SK-N-SH (cell line): ENCODE data around the gene DNAH11. TPM values are rescaled to one million over a fixed set of nuclear protein-coding genes. Genes with fewer than 3 reads are reported as not detected.

Experiments
- CTCF ChIA-PET: fragments of 300-600, 350-600 bp; formaldehyde crosslinking; extraction: SDS; loops from one replicate; lab custom pipeline; 2021; lab: Yijun Ruan, JAX
- POLR2A ChIA-PET: fragments of 350-600 bp; sonication (Branson Sonifier 250); formaldehyde crosslinking; extraction: SDS; loops from one replicate; lab custom pipeline; 2020; ENCODE audit warnings: antibody characterized with exemption, inconsistent platforms; lab: Yijun Ruan, JAX
- DNase-seq: peaks from one replicate; pipeline ENCODE4 v3.0.0; 2012
- H2AFZ ChIP-seq: fragments of 200-600 bp; sonication (generic); 2 replicates; pipeline ENCODE4 v1.8.1; 2016; ENCODE audit warnings: antibody characterized with exemption, mild to moderate bottlenecking, low read depth
- H3F3A ChIP-seq: fragments of 200-600 bp; sonication (generic); replicated peaks from 2 replicates; pipeline ENCODE3; 2016; ENCODE audit warnings: antibody characterized with exemption, mild to moderate bottlenecking; ENCODE audit not compliant: insufficient read depth
- H3K27ac ChIP-seq, 2 experiments: fragments of 200-500 bp in 1 of 2; fragments of 200-600 bp in 1 of 2; sonication (Bioruptor generic) in 1 of 2; sonication (generic), shearing (Covaris generic) in 1 of 2; 2 replicates each; pipeline versions ENCODE4 v1.5.1 to v1.6.1; 2014 to 2016; ENCODE audit warnings: low read depth in 2 of 2, inconsistent platforms in 1 of 2, low read length in 1 of 2, mild to moderate bottlenecking in 1 of 2, mixed read lengths in 1 of 2
- H3K27me3 ChIP-seq: fragments of 200-600 bp; sonication (generic), shearing (Covaris generic); 2 replicates; pipeline ENCODE4 v1.6.1; 2016; ENCODE audit warnings: mixed run types; ENCODE audit not compliant: insufficient read depth
- H3K36me3 ChIP-seq, 2 experiments: fragments of 200-500 bp in 1 of 2; fragments of 200-600 bp in 1 of 2; sonication (Bioruptor generic) in 1 of 2; sonication (generic) in 1 of 2; replicated peaks in 1 of 2; 2 replicates each; pipeline versions ENCODE3 to v1.5.1; 2014 to 2016; ENCODE audit warnings: low read length in 1 of 2, mild to moderate bottlenecking in 1 of 2; ENCODE audit not compliant: insufficient read depth in 2 of 2, control insufficient read depth in 1 of 2
- H3K4me1 ChIP-seq, 2 experiments: fragments of 200-500 bp in 1 of 2; fragments of 200-600 bp in 1 of 2; sonication (Bioruptor generic) in 1 of 2; sonication (generic), shearing (Covaris generic) in 1 of 2; 2 replicates each; pipeline versions ENCODE4 v1.5.1 to v1.6.1; 2014 to 2016; ENCODE audit warnings: low read depth in 1 of 2, low read length in 1 of 2, mixed run types in 1 of 2; ENCODE audit not compliant: insufficient read depth in 2 of 2, control insufficient read depth in 1 of 2
- H3K4me2 ChIP-seq: fragments of 200-600 bp; sonication (generic), shearing (Covaris generic); 2 replicates; pipeline ENCODE4 v1.6.1; 2017; ENCODE audit warnings: mixed run types
- H3K4me3 ChIP-seq, 2 experiments: fragments of 200-500 bp in 1 of 2; fragments of 200-600 bp in 1 of 2; sonication (Bioruptor generic) in 1 of 2; sonication (generic), shearing (Covaris generic) in 1 of 2; 2 replicates each; pipeline versions ENCODE4 v1.5.1 to v1.8.1; 2014 to 2016; ENCODE audit warnings: low read depth in 2 of 2, inconsistent platforms in 1 of 2, low read length in 1 of 2, mild to moderate bottlenecking in 1 of 2, mixed read lengths in 1 of 2, moderate library complexity in 1 of 2
- H3K79me2 ChIP-seq: fragments of 200-600 bp; sonication (generic); 2 replicates; pipeline ENCODE4 v1.8.1; 2017; ENCODE audit warnings: mild to moderate bottlenecking; ENCODE audit not compliant: insufficient read depth
- H3K9ac ChIP-seq: fragments of 200-600 bp; sonication (generic); 2 replicates; pipeline ENCODE4 v1.6.1; 2017; ENCODE audit warnings: mixed run types
- H3K9me2 ChIP-seq: fragments of 200-600 bp; sonication (generic); 2 replicates; pipeline ENCODE4 v1.6.1; 2017; ENCODE audit warnings: mixed run types
- H3K9me3 ChIP-seq: fragments of 200-600 bp; sonication (generic); 2 replicates; pipeline ENCODE4 v1.6.1; 2017; ENCODE audit warnings: mixed run types, mild to moderate bottlenecking, moderate library complexity
- H4K20me1 ChIP-seq: fragments of 200-600 bp; sonication (generic); 2 replicates; pipeline ENCODE4 v1.6.1; 2017; ENCODE audit warnings: mild to moderate bottlenecking, mixed run types; ENCODE audit not compliant: insufficient read depth
- CHD2 ChIP-seq: fragments of 150-350 bp; IDR thresholded peaks from 2 replicates; pipeline ENCODE4 v1.6.1; 2018; ENCODE audit warnings: low read length; ENCODE audit not compliant: partially characterized antibody
- EP300 ChIP-seq, 2 experiments: IDR thresholded peaks; 2 replicates each; pipeline versions ENCODE4 v1.4.0 to v1.6.1; 2012; ENCODE audit warnings: borderline replicate concordance in 1 of 2, low read depth in 1 of 2, low read length in 1 of 2
- FOSL2 ChIP-seq: IDR thresholded peaks from 2 replicates; pipeline ENCODE4 v1.4.0; 2012; ENCODE audit warnings: low read depth, mild to moderate bottlenecking, moderate library complexity, borderline replicate concordance
- FOXJ3 ChIP-seq: sonication (generic); formaldehyde crosslinking; IDR thresholded peaks from 2 replicates; pipeline ENCODE4 v1.5.1; 2020; ENCODE audit warnings: mild to moderate bottlenecking, missing genetic modification reagents
- GATA2 ChIP-seq: sonication (generic); formaldehyde crosslinking; IDR thresholded peaks from 2 replicates; pipeline ENCODE4 v1.5.0; 2020; ENCODE audit warnings: mild to moderate bottlenecking, missing genetic modification reagents
- JUND ChIP-seq: IDR thresholded peaks from 2 replicates; pipeline ENCODE4 v1.4.0; 2012
- NFIC ChIP-seq: IDR thresholded peaks from 2 replicates; pipeline ENCODE4 v1.4.0; 2012; ENCODE audit warnings: borderline replicate concordance
- NRF1 ChIP-seq: IDR thresholded peaks from 2 replicates; pipeline ENCODE4 v1.6.1; 2012; ENCODE audit warnings: low read depth, mild to moderate bottlenecking, low read length
- PBX3 ChIP-seq: IDR thresholded peaks from 2 replicates; pipeline ENCODE4; 2012
- POLR2AphosphoS5 ChIP-seq: IDR thresholded peaks from 2 replicates; pipeline ENCODE4 v1.6.1; 2012; ENCODE audit warnings: low read depth, low read length
- RAD21 ChIP-seq: IDR thresholded peaks from 2 replicates; pipeline ENCODE4 v1.6.1; 2012; ENCODE audit warnings: mild to moderate bottlenecking, low read length
- RCOR1 ChIP-seq: fragments of 150-350 bp; IDR thresholded peaks from 2 replicates; pipeline ENCODE4 v1.6.1; 2017; ENCODE audit warnings: antibody characterized with exemption, low read length
- RFX5 ChIP-seq: IDR thresholded peaks from 2 replicates; pipeline ENCODE4 v1.6.1; 2012; ENCODE audit warnings: mild to moderate bottlenecking, improper control_type of control experiment, low read length
- RXRA ChIP-seq: IDR thresholded peaks from 2 replicates; pipeline ENCODE4 v1.4.0; 2012; ENCODE audit warnings: low read depth, mild to moderate bottlenecking, borderline replicate concordance
- SIN3A ChIP-seq: IDR thresholded peaks from 2 replicates; pipeline ENCODE4 v1.6.1; 2012; ENCODE audit warnings: low read depth, mild to moderate bottlenecking, low read length, moderate library complexity, borderline replicate concordance
- TAF1 ChIP-seq: IDR thresholded peaks from 2 replicates; pipeline ENCODE4 v1.6.1; 2012; ENCODE audit warnings: low read depth, mild to moderate bottlenecking, low read length, moderate library complexity, borderline replicate concordance
- YY1 ChIP-seq: IDR thresholded peaks from 2 replicates; pipeline ENCODE4 v1.4.0; 2012; ENCODE audit warnings: low read depth, mild to moderate bottlenecking
- WGBS: methylation state at CpG from one replicate; pipeline ENCODE4 v1.1.6; 2017; ENCODE audit warnings: low lambda C conversion rate; 5-methylcytosine and 5-hydroxymethylcytosine counted together
- polyA plus RNA-seq, 3 experiments: library from polyadenylated mRNA; depleted of rRNA; stranded (reverse); fragments of >200 nt; gene quantifications; 2 replicates each; pipeline ENCODE4 v1.2.3, GENCODE V29; 2012
- TF ChIP-seq, protein P1 (sequence below): fragments of 150-350 bp; IDR thresholded peaks from 2 replicates; pipeline ENCODE4 v1.6.1; 2016; ENCODE audit warnings: mild to moderate bottlenecking, low read depth, low read length
- TF ChIP-seq, protein P2 (sequence below): IDR thresholded peaks from 2 replicates; pipeline ENCODE4 v1.6.1; 2012; ENCODE audit warnings: mild to moderate bottlenecking, low read depth, low read length, moderate library complexity
- TF ChIP-seq, protein P3 (sequence below): fragments of 150-350 bp; IDR thresholded peaks from 2 replicates; pipeline ENCODE4 v1.6.1; 2017; ENCODE audit warnings: antibody characterized with exemption, low read length, low read depth, borderline replicate concordance

Gene DNAH11
- polyA plus RNA-seq, 1 of the 3 experiments (the other 2 are of a cell fraction): 0.77 TPM

DNA sequence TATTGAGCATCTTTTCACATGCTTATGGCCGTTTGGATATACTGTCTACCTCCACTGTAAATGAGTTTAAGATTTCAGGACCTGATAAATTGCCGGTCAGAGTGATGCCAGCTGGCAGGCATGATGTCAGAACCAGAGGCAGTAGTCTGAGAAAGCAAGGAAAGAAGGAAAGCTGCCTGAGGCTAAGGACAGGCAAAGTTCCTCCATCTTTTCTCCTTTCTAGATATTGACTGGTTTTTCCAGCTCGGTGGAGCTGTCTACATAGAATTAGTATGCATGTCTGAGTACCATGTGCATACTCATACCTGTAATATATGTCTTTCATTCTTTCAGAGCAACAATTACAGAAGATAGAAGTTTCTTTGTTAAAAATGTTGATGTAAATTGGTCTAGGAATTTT lies 350.6 kb downstream of the DNAH11 start:
- no peak overlapping the region for H3K4me2 ChIP-seq
- no peaks in the 10 kb centered on the region for H3K9me2 ChIP-seq
- no peak overlapping the region for H3K9ac ChIP-seq
- H3K79me2 ChIP-seq: no peaks in the 10 kb centered on the region
- no peaks in the 10 kb centered on the region for H3K27me3 ChIP-seq
- ChIA-PET CTCF (interaction anchor here (0.9 to 1.6 kb wide), 4 partner anchors 10 to 189 kb away, joined by 3 to 4 read pairs (median 3); no protein-coding TSS in a partner anchor), POLR2A (no interaction called here)
- no peaks in the 10 kb centered on the region for H3K4me1 ChIP-seq
- H3F3A ChIP-seq: no peaks in the 10 kb centered on the region
- H3K4me3 ChIP-seq: no peak overlapping the region
- no peak for DNase-seq
- H3K36me3 ChIP-seq: no peaks in the 10 kb centered on the region
- WGBS: 15% methylated on average over 3 of the region's 3 CpGs
- no peak overlapping the region for H2AFZ ChIP-seq
- H3K9me3 ChIP-seq: no peaks in the 10 kb centered on the region
- no peak overlapping the region for H3K27ac ChIP-seq
- no peaks in the 10 kb centered on the region for H4K20me1 ChIP-seq
- TF ChIP-seq POLR2AphosphoS5 (no peak), EP300 (IDR thresholded peaks at IDR 0.05; ENCODE audit: borderline replicate concordance in 1 of 2, low read depth in 1 of 2, low read length in 1 of 2) (no peak), JUND (no peak), FOSL2 (no peak), SIN3A (no peak), CHD2 (no peak), YY1 (no peak)
- TF ChIP-seq, protein P1, sequence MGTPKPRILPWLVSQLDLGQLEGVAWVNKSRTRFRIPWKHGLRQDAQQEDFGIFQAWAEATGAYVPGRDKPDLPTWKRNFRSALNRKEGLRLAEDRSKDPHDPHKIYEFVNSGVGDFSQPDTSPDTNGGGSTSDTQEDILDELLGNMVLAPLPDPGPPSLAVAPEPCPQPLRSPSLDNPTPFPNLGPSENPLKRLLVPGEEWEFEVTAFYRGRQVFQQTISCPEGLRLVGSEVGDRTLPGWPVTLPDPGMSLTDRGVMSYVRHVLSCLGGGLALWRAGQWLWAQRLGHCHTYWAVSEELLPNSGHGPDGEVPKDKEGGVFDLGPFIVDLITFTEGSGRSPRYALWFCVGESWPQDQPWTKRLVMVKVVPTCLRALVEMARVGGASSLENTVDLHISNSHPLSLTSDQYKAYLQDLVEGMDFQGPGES: no peak
- TF ChIP-seq, protein P2, sequence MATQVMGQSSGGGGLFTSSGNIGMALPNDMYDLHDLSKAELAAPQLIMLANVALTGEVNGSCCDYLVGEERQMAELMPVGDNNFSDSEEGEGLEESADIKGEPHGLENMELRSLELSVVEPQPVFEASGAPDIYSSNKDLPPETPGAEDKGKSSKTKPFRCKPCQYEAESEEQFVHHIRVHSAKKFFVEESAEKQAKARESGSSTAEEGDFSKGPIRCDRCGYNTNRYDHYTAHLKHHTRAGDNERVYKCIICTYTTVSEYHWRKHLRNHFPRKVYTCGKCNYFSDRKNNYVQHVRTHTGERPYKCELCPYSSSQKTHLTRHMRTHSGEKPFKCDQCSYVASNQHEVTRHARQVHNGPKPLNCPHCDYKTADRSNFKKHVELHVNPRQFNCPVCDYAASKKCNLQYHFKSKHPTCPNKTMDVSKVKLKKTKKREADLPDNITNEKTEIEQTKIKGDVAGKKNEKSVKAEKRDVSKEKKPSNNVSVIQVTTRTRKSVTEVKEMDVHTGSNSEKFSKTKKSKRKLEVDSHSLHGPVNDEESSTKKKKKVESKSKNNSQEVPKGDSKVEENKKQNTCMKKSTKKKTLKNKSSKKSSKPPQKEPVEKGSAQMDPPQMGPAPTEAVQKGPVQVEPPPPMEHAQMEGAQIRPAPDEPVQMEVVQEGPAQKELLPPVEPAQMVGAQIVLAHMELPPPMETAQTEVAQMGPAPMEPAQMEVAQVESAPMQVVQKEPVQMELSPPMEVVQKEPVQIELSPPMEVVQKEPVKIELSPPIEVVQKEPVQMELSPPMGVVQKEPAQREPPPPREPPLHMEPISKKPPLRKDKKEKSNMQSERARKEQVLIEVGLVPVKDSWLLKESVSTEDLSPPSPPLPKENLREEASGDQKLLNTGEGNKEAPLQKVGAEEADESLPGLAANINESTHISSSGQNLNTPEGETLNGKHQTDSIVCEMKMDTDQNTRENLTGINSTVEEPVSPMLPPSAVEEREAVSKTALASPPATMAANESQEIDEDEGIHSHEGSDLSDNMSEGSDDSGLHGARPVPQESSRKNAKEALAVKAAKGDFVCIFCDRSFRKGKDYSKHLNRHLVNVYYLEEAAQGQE: no peak

DNA sequence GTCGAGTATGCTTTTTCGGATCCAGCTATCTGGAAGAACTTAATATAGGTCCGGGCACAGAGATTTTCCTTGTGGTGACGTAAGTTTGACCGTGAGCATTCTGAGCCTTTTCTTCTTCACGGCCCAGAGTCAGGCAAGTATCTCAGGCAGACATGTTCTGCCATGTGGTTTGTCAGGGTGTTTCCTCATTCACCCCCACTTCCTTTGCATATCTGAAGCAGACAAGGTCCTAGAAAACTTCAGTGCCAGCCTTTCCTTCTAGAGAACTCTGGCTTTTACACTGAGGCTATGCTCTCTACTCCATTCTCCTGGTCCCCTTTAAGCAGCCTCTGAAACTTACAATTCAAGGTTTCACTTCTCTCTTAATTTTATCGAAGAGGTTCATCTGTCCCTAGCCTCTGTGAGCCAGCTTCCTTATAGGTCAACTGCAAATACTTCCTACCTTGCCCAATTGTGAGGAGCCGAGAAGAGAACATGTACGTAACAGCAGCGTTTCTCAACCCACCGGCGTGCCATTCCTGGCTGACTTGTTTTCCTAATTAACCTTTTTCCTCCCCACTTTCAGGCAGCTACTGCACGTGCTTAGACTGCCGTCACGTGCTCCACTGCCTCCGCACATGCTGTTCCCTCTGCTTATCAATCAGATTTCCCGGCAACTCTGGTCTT lies 355.6 kb downstream of the DNAH11 start:
- Histone ChIP-seq H3K27me3 (no peaks in the 10 kb centered on the region), H3K36me3 (peaks cover 0 to 7% of the 10 kb centered on the region in 2 experiments), H3F3A (no peaks in the 10 kb centered on the region), H3K4me1 (no peaks in the 10 kb centered on the region), H3K4me3 (no peak overlapping the region), H3K9ac (no peak overlapping the region), H2AFZ (no peak overlapping the region), H4K20me1 (no peaks in the 10 kb centered on the region), H3K9me3 (no peaks in the 10 kb centered on the region), H3K79me2 (no peaks in the 10 kb centered on the region), H3K4me2 (no peak overlapping the region), H3K27ac (no peak overlapping the region), H3K9me2 (no peaks in the 10 kb centered on the region)
- no peak for DNase-seq
- ChIA-PET POLR2A (no interaction called here), CTCF (no interaction called here)
- 87% methylated on average over 17 of the region's 17 CpGs for WGBS
- TF ChIP-seq FOSL2: no peak
- no peak for TF ChIP-seq TAF1
- TF ChIP-seq FOXJ3 (CRISPR knock-in tag): no peak
- no peak for TF ChIP-seq NFIC
- TF ChIP-seq NRF1: no peak
- TF ChIP-seq, protein P3, sequence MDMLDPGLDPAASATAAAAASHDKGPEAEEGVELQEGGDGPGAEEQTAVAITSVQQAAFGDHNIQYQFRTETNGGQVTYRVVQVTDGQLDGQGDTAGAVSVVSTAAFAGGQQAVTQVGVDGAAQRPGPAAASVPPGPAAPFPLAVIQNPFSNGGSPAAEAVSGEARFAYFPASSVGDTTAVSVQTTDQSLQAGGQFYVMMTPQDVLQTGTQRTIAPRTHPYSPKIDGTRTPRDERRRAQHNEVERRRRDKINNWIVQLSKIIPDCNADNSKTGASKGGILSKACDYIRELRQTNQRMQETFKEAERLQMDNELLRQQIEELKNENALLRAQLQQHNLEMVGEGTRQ: no peak
- no peak for TF ChIP-seq RXRA
- no peak for TF ChIP-seq CHD2
- TF ChIP-seq GATA2 (CRISPR knock-in tag): no peak
- TF ChIP-seq JUND: no peak
- TF ChIP-seq RCOR1: no peak
- no peak for TF ChIP-seq RAD21
- no peak for TF ChIP-seq RFX5
- no peak for TF ChIP-seq PBX3
